HCT116 (cell line): ENCODE data around the gene PRLR. TPM values are rescaled to one million over a fixed set of nuclear protein-coding genes. Genes with fewer than 3 reads are reported as not detected.

Experiments used
- ATAC-seq: fragments of 200-7000 bp; cut with Tn5 transposase; 2 replicates; pipeline ENCODE4 v1.9.1; 2020; ENCODE audit warnings: mild to moderate bottlenecking, moderate library complexity
- BruUV-seq: library from RNA; stranded (reverse); fragments of 400-500 nt; replicated peaks from 2 replicates; lab custom pipeline; 2021; lab: Mats Ljungman, UMichigan
- CTCF ChIA-PET: fragments of 300-600 bp; sonication (Branson Sonifier 250); formaldehyde crosslinking; loops from one replicate; lab custom pipeline; 2021; ENCODE audit warnings: antibody characterized with exemption; lab: Charles Lee
- POLR2A ChIA-PET: fragments of 300-600, 350-600 bp; sonication (Branson Sonifier 250); formaldehyde crosslinking; loops from one replicate; lab custom pipeline; 2021; ENCODE audit warnings: antibody characterized with exemption; lab: Charles Lee
- RAD21 ChIA-PET, 2 experiments: fragments of 300-600 bp; sonication (Branson Sonifier 250); formaldehyde crosslinking; loops; one replicate each; lab custom pipeline; 2023; ENCODE audit warnings: low total read pairs in 2 of 2; ENCODE audit not compliant: uncharacterized antibody in 2 of 2, unreplicated experiment in 2 of 2, low non-redundant PET in 1 of 2; lab: Charles Lee
- DNase-seq: peaks from one replicate; pipeline ENCODE4 v3.0.0-alpha.2; 2010; ENCODE audit warnings: low read depth, low spot score
- H2AFZ ChIP-seq: fragments of 200-600 bp; shearing (Covaris generic), sonication (generic); 2 replicates; pipeline ENCODE4 v1.6.1; 2017; ENCODE audit warnings: low read depth, mixed run types, mixed read lengths, antibody characterized with exemption, low read length; ENCODE audit not compliant: poor library complexity, severe bottlenecking
- H3K27ac ChIP-seq: 2 replicates; pipeline ENCODE4 v1.5.1; 2012; ENCODE audit warnings: low read depth, low read length
- H3K27me3 ChIP-seq: fragments of 200-600 bp; sonication (generic); 2 replicates; pipeline ENCODE4 v1.6.1; 2016; ENCODE audit warnings: mixed run types, low read length, mixed read lengths; ENCODE audit not compliant: insufficient read depth
- H3K36me3 ChIP-seq, 2 experiments: fragments of 200-500 bp in 1 of 2; fragments of 200-600 bp in 1 of 2; sonication (Bioruptor generic) in 1 of 2; sonication (generic) in 1 of 2; 2 replicates each; pipeline versions ENCODE4 v1.5.1 to v1.6.1; 2014 to 2016; ENCODE audit warnings: low read length in 2 of 2, inconsistent platforms in 1 of 2, mixed read lengths in 1 of 2, mixed run types in 1 of 2; ENCODE audit not compliant: insufficient read depth in 2 of 2, control insufficient read depth in 1 of 2
- H3K4me1 ChIP-seq, 2 experiments: fragments of 200-600 bp in 1 of 2; sonication (generic) in 1 of 2; 2 replicates each; pipeline versions ENCODE4 v1.5.1 to v1.6.1; 2012 to 2017; ENCODE audit warnings: low read length in 2 of 2, inconsistent platforms in 1 of 2, mild to moderate bottlenecking in 1 of 2, mixed read lengths in 1 of 2, mixed run types in 1 of 2, moderate library complexity in 1 of 2; ENCODE audit not compliant: insufficient read depth in 2 of 2, control insufficient read depth in 1 of 2
- H3K4me2 ChIP-seq: fragments of 200-600 bp; sonication (generic); 2 replicates; pipeline ENCODE4 v1.6.1; 2017; ENCODE audit warnings: mixed run types, low read length, mixed read lengths
- H3K4me3 ChIP-seq, 2 experiments: fragments of 200-600 bp in 1 of 2; sonication (generic) in 1 of 2; replicated peaks in 1 of 2; 2 replicates each; pipeline ENCODE4 v1.5.1; 2011 to 2016; ENCODE audit warnings: low read length in 2 of 2, control low read depth in 1 of 2, low read depth in 1 of 2, mild to moderate bottlenecking in 1 of 2, mixed read lengths in 1 of 2, mixed run types in 1 of 2
- H3K79me2 ChIP-seq: fragments of 200-600 bp; sonication (generic); 2 replicates; pipeline ENCODE4 v1.6.1; 2017; ENCODE audit warnings: mild to moderate bottlenecking, mixed run types, low read length, moderate library complexity, mixed read lengths; ENCODE audit not compliant: insufficient read depth
- H3K9ac ChIP-seq: fragments of 200-600 bp; sonication (generic); 2 replicates; pipeline ENCODE4 v1.6.1; 2016; ENCODE audit warnings: low read length, mixed read lengths
- H3K9me2 ChIP-seq: fragments of 200-600 bp; sonication (generic), shearing (Covaris generic); 2 replicates; pipeline ENCODE4 v1.6.1; 2017; ENCODE audit warnings: mixed run types, mild to moderate bottlenecking, moderate library complexity; ENCODE audit not compliant: insufficient read depth
- H3K9me3 ChIP-seq, 2 experiments: fragments of 200-500 bp in 1 of 2; fragments of 200-600 bp in 1 of 2; sonication (Bioruptor generic) in 1 of 2; sonication (generic) in 1 of 2; 2 replicates each; pipeline ENCODE4 v1.6.1; 2014 to 2017; ENCODE audit warnings: low read length in 2 of 2, mixed read lengths in 2 of 2, inconsistent platforms in 1 of 2, low read depth in 1 of 2, mild to moderate bottlenecking in 1 of 2, mixed run types in 1 of 2, moderate library complexity in 1 of 2; ENCODE audit not compliant: control insufficient read depth in 1 of 2, insufficient read depth in 1 of 2
- H4K20me1 ChIP-seq: fragments of 200-600 bp; sonication (generic), shearing (Covaris generic); 2 replicates; pipeline ENCODE4 v1.6.1; 2017; ENCODE audit warnings: mixed run types, mild to moderate bottlenecking, moderate library complexity; ENCODE audit not compliant: insufficient read depth
- EGR1 ChIP-seq: IDR thresholded peaks from 2 replicates; pipeline ENCODE4 v1.6.1; 2012; ENCODE audit warnings: low read depth
- EZH2phosphoT487 ChIP-seq: fragments of 200-600 bp; IDR thresholded peaks from 2 replicates; pipeline ENCODE4 v1.6.1; 2018; ENCODE audit warnings: antibody characterized with exemption, borderline replicate concordance
- MAX ChIP-seq: IDR thresholded peaks from 2 replicates; pipeline ENCODE4 v1.6.1; 2012
- POLR2AphosphoS5 ChIP-seq: IDR thresholded peaks from 2 replicates; pipeline ENCODE4 v1.6.1; 2011; ENCODE audit warnings: mild to moderate bottlenecking, low read depth, low read length, moderate library complexity
- SIN3A ChIP-seq: IDR thresholded peaks from 2 replicates; pipeline ENCODE4 v1.6.1; 2012; ENCODE audit warnings: low read depth
- TCF7L2 ChIP-seq: IDR thresholded peaks from 2 replicates; pipeline ENCODE4 v1.7.0; 2011; ENCODE audit warnings: borderline replicate concordance, inconsistent platforms; ENCODE audit not compliant: insufficient read depth, insufficient read length; ENCODE audit errors: extremely low read depth
- ZNF274 ChIP-seq: fragments of 200-500 bp; sonication (Bioruptor generic); IDR thresholded peaks from 2 replicates; pipeline ENCODE4 v1.6.1; 2014; ENCODE audit warnings: mild to moderate bottlenecking, low read depth, low read length, inconsistent platforms
- intact Hi-C: fragments of 100-400 bp; cut with micrococcal nuclease; formaldehyde crosslinking; loops from 2 replicates; pipeline ENCODE4 v1.10.0; 2022
- total RNA-seq: library from RNA; stranded (reverse); gene quantifications from one replicate; pipeline ENCODE4 v1.2.1, GENCODE V29; 2021; ENCODE audit not compliant: unreplicated experiment

PRLR gene
- total RNA-seq, 1 experiment from 2014 or later: 0.10 TPM

DNA sequence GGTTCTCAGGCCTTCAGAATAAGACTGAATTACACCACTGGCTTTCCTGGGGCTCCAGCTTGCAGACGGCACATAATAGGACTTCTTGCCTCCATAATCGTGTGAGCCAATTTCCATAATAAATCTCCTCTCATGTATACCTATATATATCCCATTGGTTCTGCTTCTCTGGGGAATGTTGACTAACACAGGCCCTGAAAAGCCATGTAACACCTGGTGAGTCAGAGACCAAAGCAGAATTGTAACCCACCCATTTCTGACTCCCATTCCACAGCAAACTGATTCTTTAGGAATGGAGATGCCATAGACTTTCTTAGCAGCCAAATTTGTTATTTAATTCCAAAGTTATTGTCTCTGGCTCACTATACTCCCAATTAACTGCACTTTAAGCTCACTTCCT lies 97.1 kb downstream of the PRLR start:
- Histone ChIP-seq H3K9me3 (no peaks in the 10 kb centered on the region), H4K20me1 (no peaks in the 10 kb centered on the region), H3K27ac (no peak overlapping the region), H3K9ac (no peak overlapping the region), H3K9me2 (no peaks in the 10 kb centered on the region), H3K4me2 (no peak overlapping the region), H2AFZ (no peak overlapping the region), H3K4me3 (no peak overlapping the region), H3K4me1 (no peaks in the 10 kb centered on the region), H3K27me3 (peaks cover 18% of the 10 kb centered on the region), H3K79me2 (no peaks in the 10 kb centered on the region), H3K36me3 (no peaks in the 10 kb centered on the region)
- ChIA-PET POLR2A (no interaction called here), CTCF (no interaction called here), RAD21 (no interaction called here)
- TF ChIP-seq POLR2AphosphoS5 (no peak), SIN3A (no peak), EZH2phosphoT487 (no peak), EGR1 (no peak), TCF7L2 (no peak)
- intact Hi-C loops: no loop called here
- BruUV-seq: no TSS peak
- ATAC-seq: no peak
- no peak for DNase-seq

- Histone ChIP-seq H3K27ac (no peak overlapping the region), H3K27me3 (peaks cover 22% of the 10 kb centered on the region), H3K4me1 (no peaks in the 10 kb centered on the region), H3K79me2 (no peaks in the 10 kb centered on the region), H3K9me2 (no peaks in the 10 kb centered on the region), H3K36me3 (no peaks in the 10 kb centered on the region), H3K4me2 (no peak overlapping the region), H3K4me3 (no peak overlapping the region), H3K9ac (no peak overlapping the region), H3K9me3 (no peaks in the 10 kb centered on the region), H4K20me1 (no peaks in the 10 kb centered on the region), H2AFZ (no peak overlapping the region)
- DNase-seq (no peak), ATAC-seq (no peak)
- ChIA-PET CTCF (no interaction called here), RAD21 (no interaction called here), POLR2A (no interaction called here)
- TF ChIP-seq ZNF274 (no peak), TCF7L2 (no peak), POLR2AphosphoS5 (no peak), MAX (no peak)
- BruUV-seq: no TSS peak
- intact Hi-C loops: no loop called here
These were observed 98.6 kb downstream of the PRLR start for GRCh38 chr5:35131723-35132122.
